GM18499 (cell line): ENCODE results near the gene MED27.

Experiments
- ATAC-seq: cut with Tn5 transposase; IDR thresholded peaks from one replicate; pipeline ENCODE4 v1.9.1; 2021; ENCODE audit warnings: moderate number of reproducible peaks; ENCODE audit not compliant: insufficient read depth, unreplicated experiment

MED27 gene

DNA sequence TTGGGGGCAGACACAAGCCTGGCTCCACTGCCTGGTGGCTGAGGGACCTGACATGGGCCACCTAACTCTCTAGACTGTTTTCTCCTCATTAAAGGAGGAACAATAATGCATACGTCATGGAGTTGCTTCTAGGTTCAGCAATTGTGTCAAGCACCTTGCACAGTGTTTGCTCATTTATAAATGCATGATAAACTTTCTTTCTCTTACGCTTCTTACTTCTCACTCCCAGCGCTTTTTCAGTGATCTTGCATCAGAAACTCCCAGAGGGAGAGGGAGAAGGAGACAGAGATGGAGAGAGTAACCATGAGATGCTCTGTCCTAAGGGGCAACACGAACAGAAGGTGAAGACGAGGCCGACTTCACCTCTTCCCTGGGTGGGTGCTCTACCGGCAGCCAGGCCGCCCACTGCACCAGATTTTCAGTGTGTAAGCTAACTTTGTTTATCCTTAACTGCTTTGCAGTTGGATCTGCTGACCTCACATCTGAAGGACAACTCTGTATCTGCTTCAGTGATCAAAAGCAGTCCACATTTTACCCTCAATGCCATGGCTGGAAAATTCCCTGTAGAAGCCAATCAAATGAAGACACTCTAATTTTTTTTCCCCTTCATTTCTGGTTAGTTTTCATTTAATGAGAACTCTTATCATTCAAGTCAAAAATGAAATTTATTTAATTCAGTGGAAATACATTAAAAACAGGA lies 35.3 kb downstream of the MED27 start:
- no peak for ATAC-seq

DNA sequence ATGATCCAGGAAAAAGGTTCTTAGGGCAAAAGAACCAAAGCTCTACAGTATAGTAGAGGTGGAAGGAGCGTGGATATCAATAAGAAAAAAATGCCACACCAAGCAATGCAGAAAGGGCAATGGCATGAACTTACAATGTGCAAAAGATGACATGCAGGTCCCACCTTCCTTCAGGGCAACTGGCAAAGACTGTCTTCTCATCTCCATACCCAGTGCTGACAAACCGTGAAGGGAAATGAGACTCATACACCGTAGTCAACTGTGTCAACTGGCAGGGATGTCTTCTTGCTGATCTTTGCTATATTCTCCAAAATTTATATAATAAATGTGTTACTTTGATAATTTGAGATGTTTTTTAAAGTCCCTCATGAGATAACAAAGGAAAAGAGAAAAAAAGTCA lies 36.0 kb downstream of the MED27 start:
- ATAC-seq = no peak

DNA sequence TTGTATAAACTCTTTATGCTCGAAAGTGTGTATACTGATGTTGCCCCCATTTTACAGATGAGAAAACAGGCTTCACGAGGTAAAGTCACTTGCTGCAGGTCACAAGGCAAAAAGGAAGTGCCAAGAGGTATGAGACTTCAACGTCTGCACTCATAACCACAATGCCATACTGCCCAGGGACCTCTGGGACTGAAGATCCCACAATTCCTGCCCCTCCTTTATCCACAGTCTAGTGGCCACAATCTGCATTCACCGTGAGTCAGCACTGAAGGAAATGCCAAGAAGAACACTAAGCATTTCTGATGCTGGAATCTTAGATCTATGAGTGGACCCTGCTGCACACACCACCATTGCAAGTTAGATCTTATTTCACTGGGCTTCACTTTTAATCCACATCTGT lies 37.3 kb downstream of the MED27 start:
- no peak for ATAC-seq

DNA sequence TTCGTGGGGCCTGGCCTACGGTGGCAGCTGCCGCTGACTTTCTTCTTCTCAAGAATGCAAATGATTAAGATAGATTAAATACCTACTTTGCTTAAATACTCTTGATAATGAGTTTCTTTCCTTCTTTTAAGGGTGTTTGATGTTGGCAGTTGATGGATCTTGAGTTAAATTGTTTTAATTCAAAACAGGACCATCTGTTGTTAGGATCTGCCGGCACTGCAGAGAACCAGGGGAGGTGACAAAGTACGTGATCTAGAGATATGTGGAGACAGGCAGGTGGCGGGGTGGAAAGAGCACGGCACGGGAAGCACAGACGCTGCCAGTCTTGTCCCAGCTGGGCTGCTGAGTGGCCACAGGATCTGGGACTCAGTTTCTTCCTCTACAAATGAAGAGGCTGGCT lies 37.9 kb downstream of the MED27 start:
- ATAC-seq = no peak

DNA sequence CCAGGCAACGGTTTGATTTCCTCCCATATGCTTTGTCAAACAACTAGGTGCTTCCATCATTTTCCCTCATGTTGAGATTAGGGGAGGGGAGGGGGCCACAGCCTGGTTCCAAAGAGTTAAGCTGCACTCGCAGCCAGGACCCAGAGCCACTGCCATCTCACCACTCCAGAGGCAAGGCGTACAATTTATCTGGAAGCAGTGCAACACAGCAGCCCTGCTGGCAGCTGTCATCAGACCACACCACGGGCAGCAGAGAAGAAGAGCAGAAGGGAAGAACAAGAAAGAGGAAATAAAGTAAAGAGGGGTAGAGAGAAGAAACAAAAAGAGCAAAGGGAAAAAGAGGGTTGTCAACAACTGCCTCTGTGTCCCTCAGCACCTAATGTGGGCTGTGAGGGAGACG lies 38.9 kb downstream of the MED27 start:
- no peak for ATAC-seq

DNA sequence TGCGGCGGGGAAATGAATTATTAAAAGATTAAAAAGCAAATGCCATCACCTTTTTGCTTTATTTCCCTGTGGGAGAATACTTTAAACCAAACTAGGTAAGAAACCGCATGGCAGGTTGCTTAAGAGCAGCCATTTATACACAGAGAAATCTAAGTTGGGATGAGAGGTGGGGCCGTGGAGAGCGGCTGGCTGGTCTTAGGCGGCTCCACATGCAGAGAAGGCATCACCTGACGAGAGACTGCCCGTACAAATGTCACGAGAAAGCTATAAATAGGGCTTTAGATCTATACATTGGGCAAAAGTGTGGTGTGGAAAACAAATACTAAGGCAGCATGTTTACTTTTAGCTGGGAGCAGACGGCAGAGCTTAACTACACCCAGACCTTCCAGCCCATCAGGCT lies 39.4 kb downstream of the MED27 start:
- no peak for ATAC-seq

DNA sequence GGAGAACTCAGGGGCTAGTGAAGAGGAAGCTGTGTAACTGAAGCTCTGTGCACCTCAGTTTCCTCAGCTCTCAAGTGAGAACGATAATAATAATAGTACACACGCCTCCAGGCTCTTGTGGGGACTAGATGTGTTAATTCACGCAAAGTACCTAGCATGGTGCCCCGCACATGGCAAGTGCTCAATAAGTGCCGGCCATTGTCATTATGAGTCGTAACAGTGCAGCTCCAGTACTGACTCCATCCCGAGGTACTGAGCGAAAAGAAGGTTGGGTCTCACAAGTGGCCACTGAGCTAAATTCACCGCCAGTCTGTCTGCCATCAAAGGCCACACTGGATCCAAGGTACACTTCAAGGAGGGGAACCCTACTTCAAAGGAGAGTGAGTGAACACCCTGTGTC lies 40.4 kb downstream of the MED27 start:
- no peak for ATAC-seq

DNA sequence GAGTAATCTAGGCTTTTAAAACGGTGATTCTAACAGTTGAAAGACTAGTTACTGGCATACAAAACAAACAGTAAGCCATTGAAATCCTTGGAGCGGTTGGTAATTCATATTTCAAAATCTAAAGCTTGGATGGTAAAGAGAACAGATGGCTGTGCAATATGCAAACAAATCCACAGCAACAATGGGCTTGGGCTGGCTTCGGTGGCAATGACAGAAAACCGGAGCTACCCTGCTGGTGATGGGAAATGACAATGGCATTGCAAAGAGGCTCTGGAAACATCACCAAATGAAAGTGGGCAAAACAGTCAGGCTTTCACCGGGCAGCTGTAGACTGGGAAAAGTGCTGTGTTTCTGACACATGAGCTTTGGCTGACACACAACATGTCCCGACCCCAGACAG lies 42.2 kb downstream of the MED27 start:
- ATAC-seq = no peak

DNA sequence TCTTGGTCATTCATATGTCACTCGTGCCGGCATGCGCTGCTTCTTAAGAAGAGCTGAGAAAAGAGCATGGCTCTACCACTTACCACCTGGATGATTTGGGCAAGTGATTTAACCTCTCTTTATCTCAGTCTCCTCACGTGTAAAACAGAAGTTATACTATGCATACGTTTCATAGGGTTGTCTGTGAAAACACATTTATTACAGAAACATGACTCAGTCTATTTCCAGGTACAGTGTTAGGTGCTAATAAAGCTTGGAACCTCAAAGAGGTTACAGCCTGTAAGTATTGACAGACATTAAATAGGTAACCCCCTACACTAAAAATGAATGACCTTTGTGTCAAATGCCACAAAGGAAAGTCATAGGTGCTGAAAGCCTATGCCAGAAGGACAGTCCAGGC lies 43.1 kb downstream of the MED27 start:
- ATAC-seq = no peak

DNA sequence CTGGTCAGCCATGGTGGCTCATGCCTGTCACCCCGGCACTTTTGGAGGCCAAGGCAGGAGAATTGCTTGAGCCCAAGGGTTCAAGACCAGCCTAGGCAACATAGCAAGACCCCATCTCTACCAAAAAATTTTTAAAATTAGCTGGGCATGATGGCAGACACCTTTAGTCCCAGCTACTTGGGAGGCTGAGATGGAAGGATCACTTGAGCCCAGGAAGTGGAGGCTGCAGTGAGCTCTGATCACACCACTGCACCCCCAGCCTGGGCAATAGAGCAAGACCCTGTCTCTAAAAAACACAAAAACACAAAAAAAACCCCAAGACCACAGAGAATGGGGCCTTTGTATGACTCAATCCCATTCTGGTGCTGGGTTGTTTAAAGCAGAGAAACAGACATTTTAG lies 44.0 kb downstream of the MED27 start:
- ATAC-seq = no peak

DNA sequence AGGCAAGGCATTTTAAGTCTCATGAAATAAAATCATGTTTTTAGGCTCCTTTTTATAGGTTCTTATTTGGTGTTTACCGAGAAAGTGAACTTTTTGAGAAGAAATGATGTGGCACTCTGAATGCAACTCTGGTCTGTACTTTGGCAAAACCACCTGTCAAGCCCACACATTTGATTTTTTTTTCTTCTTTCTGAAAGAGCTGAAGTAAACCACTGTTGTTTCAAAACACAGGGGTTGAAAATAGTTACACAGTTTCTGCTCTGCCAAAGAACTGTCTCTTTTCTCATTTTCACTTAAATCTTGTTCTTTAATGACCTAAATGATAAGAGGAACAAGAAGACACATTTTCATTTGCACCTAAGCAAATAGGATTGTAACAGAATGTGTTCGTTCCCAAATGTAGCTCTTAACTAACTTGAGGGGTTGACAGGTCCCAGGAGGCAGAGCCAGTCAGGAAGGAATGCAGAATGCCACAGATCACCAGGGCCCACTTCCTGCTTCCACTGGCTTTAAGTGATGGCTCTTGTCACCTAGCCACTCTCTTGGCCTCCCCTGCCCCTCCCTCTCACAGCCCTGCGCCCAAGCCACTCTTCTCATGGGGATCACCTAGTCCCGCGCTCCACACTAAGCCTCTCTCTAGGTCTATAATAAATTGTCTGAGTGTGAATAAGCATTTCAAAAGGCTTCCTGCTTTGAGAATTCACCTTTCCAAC lies 47.3 kb downstream of the MED27 start:
- no peak for ATAC-seq

DNA sequence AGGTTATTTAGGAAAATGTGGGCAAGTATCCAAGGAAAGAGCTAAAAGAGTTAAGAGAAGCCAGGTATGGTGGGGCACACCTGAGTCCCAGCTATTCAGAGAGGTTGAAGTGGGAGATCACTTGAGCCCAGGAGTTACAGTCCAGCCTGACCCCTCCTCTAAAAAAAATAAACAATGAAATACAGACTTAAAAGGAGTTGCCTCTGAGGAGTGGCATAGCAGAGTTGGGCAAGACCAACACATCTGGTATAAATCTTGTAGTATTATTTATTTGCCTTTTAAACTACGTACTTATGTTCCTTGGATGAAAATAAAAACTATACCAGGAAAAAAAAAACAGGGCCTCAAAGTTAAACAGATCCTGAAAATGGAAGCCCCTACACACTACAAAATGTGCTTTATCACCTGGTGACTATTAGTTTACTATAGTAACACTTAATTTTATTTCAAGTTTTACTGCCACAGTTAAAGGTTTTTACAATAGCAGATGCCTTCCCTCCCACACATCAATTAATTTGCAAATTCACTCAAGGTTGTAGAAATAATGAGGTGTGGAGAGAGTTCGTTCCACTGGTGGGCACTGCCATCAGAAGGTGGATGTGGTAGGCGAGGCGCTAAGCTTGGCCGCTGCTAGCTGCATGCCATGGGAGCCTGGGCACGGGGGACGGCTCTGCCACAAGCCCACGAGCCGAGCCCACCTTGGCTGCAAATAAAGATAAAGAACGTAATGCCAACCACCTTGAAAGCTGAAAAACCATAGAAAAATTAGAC lies 48.0 kb downstream of the MED27 start:
- ATAC-seq = no peak

DNA sequence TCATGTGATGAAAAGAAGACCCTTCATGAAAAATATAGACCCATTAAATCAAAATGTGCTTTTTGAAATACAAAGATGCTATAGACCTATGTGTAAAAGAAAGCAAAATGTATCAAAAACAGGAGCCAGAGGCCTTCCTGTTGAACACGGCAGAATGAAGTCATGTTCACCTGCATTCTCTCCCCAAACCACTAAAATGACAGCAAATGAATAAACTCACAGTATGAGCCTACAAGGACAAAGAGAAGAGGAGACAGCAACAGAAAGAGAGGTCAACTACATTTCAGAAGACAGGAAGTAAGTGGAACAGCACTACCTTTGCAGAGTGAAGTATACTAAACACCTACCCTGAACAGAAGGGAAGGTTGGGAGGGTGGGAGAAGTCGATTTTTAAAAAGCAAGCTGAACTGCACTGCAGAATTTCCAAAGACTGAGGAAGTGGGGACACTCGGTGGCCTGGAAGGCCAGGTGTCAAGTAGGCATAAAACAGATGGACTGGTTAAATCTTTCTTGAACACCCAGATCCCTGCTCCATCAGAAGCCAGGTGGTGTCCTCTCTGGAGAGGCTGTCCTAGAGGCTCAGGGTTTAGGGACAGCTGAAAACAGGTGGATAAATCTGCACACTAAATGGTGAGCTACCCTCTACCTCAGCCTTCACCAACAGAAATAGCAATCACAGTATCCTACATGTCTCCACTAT lies 48.9 kb downstream of the MED27 start:
- no peak for ATAC-seq

DNA sequence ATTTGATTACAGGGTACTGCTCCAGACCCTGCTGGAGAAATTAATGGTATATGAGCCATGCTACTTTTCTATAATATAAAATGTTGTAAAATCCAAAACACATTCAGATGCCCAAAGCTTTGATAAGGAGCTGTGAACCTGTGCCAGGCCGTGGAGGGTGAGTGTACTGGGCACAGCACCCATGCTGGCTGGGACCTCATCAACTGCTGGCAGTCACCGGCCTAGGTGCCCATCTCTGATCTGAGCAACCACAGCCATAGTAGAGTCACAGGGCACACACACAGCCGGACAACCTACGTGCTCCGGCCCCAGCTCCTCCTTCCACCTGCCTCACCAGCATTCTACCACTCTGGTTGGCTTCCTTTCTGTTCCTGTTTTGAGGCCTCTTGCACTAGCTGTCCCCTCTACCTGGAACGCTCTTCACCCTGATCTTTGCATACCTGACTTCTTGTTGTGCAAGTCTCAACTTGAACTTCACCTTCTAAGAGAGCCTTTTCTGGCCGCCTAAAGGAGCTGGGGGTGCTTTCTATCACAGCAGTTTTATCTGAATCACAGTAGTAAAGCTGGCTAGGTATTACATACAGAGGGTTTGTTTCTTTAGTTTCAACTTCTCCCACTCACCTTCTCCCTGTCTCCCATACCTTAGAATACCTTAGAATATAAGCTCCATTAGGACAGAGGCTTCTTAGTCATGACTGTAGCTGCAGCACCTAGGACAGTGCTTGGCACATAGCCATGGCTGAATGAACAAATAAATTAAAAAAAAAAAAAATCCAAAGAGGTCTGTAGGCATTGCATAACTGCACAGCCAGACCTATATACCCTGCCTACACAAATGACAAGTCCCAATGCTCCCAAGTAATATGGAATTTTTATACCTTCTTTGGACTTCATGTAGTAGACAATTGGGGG lies 51.7 kb downstream of the MED27 start:
- no peak for ATAC-seq

DNA sequence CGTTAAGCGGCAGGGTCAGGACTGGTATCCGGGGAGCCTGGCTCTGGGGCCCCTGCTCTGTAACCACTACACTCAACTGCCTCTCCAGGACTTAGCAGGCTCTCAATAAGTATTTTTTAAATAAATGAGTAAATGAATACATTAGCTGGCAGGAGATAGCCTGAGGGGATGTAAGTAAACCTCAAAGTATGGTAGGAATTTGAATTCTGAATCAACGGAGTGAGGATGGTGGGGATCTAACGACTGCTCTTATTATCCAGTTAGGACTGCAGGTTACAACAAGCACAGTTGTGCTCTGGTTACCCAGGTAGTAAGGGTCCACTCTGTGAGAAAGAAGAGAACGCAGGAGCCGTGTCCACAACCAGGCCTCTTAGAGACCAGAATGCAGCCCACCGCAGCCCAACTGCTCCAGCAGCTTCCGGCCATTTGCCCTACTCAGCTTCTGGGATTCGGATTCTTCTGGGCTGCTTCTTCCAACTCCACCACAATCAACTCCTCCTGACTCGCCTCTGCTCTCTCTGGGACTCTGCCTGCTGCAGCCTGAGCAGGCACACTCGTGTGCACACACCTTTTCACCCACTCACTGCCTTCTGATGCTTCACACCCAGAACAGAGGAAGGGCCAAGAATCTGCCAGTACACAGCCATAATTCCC lies 52.6 kb downstream of the MED27 start:
- ATAC-seq = no peak

DNA sequence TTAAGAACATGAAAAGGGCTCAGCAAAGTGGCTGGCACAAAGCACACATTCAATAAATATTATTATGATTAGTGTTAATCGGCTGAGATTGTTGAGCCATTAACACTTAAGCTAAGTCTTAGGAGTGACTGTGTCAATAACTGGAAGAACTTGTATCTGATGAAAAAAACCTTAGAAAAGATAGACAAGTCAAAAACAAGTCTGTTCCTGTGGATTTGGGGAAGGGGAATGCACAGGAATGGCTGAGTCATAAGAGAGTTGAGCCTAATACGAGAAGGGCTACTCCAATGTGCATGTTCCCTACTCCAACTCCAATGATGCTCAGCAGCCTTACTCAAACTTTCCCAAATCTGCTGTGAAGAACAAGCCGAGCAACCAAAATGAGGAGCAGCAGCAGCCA lies 53.9 kb downstream of the MED27 start:
- ATAC-seq = no peak

DNA sequence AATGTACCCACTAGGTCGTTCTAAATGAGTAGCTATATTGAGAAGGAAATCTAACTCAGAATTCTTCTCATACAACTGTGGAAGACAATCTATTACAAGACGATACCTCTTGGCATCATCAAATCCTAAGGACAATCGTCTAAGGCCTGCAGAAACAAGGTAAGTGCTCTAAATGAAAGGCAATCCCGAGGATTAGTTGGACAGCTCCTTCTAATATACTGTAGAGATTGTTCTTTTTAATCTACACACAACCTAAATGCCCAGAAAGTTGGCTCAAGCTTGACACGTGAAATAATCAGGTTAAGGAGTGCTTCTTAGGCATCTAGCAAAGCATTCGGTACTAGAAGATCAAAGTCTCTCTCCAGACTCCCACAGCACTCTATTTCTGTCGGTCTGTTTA lies 55.1 kb downstream of the MED27 start:
- no peak for ATAC-seq

DNA sequence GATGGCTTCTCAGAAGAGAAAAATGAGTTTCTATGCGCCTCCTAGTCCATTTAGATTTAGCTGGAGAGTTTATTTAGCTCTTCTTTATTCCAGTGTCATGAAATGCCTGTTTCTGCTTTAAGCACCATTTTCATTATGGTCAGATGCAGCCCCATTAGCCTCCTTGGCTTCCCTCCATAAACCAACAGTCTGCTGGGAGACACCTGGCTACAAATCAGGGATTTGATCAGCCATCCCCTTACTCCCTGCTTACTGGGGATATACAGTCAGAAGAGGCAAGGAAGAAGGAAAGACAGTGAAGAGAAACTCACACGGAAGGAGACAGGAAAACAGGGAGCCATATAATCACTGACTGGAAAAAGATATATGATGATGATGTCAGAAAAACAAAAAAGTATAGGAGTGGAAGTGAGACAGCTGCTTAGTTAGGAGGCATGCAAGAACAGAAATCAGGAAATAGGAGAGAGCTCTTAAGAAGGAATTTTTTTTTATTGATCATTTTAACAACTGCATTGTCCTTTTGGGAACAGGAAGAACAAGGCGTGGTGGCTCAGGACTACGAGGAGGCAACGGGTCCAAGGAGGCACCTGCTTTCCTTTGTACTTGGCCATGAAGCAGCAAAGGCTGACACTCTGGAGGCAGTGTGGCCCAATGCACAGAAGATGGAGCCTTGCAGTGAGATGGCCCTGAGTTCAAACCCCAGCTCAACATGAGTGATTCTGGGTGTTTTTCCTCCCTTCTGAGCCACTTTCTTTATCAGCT lies 56.1 kb downstream of the MED27 start:
- no peak for ATAC-seq
